DMS114 treated with DMSO at 0.1 percent for 48 hours (cell line): ENCODE data around the gene RTN1.

Experiments
- DNase-seq: peaks from one replicate; lab custom pipeline; 2025; ENCODE audit not compliant: unreplicated experiment; lab: John Stamatoyannopoulos, UW

The RTN1 gene

DNA sequence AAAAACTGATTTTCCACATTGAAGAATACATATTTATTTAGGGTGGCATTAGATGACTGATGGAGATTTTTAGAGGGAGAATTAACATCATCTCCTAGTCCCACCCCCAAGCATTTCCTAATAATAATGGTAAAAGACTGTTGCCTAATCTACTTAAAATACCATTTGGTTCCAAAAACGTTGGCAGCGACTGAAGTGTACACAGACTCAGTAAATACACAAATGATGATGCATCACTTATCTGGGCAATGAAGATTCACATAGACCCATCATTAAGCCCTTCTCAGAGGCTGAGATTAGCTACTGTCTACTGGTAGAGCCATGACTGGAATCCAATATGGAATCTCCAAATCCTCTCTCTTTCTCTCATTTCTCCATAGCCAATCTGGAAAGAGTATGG, 18.2 kb downstream of the RTN1 start:
- DNase-seq, result no peak

DNA sequence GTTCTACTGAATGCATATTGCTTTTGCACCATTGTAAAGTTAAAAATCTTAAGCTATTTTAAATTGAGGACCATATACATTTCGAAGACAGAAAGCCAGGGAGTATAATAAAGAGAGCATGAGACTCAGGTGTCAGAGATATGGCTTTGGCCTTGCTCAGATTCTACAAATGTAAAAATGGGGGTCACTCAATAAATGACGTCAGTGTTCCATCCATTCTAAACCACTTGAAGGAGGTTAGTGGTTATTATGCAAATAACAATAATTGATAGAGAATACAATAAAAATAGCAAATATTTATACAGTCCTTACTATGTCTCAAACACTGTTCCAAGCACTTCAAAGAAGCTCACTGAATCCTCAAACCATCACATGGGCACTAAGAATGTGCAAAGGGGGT, 20.1 kb downstream of the RTN1 start:
- no peak for DNase-seq

DNA sequence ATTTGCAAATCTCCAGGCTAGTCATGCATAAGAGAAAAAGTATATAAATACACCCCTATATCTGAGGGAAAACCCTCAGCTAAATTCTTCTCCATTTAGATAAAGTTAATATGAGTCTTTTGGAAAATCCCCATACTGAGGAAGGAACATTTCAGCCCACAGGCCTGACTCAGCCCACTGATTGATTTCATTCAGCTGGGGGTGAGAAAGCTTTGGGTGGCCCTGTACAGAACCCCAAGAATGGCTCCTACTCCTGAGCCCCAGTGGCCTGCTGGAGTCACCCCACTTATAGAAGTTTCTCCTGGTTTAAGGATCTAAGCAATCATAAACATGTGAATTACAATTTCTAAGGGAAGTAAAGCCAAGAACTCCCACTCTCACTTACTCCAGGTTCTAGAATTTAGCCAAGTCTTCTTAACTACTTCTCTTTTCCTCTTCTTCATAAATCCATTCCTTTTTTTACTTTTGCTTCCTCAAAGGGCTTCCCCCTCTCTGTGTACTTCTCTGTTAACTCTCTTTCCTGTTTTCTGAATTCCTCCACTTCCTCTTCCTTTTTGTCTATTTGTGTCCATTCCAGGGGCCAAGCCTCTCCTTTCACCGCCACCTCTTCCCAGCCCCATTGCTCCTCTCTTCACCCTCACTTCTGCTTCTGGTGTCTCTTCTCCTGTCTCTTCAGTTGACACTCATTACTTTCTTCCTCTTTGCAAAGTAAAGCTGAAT, 21.0 kb downstream of the RTN1 start:
- no peak for DNase-seq

DNA sequence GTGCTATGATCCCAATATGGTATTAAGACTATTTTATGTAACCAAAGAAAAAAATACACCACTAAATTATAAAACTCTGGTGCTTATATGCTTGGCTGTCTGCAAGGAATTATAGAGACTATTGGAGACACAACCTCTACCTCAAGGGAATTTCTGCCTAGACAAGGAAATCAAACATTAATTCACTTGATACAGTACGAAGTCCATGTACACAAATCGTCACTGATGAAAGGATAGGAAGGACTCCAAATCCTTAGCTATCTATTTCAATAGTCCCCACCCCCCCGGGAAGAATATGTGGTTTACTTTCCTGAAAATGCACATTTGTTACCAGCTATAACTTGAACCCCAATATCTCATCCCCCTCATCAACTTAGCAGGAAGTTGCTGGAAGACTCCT, 21.9 kb downstream of the RTN1 start:
- no peak for DNase-seq

DNA sequence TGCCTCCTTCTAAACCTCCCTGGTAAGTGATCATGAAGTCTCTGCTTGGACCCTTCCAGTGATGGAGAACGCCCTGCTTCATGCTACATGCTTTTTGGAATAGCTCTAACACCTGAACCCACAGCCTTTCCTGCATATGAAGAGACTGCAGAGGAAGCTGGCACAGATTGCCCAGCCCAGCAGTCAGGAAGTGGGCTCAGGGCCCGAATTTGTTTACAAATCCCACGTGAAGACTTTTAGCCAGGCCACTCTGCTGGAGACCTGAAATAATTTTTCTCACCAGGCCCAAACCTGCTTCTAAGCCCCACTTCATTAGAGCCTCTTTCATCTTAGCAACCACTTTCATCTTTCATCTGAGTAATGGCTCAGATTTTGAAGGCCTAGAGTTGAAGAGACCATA, 22.9 kb downstream of the RTN1 start:
- DNase-seq, result no peak

DNA sequence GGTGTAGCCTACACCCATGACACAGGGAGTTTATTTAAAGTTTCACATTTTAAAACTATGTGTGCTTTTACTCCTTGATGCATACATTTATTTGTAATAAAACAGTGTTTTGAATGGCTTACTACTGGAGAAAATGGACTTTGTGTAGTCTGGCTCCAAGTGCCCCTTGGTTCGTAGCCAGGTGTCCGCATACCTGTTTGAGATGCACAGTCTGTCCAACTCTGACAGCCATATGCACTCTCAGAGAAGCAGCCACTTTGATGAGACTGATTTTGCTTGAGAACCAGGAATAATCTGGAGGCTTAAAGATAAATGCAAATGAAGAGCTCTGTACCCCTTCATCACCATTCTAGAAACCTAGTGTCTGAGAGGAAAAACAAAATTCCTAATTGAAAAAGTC, 24.0 kb downstream of the RTN1 start:
- DNase-seq, result no peak

DNA sequence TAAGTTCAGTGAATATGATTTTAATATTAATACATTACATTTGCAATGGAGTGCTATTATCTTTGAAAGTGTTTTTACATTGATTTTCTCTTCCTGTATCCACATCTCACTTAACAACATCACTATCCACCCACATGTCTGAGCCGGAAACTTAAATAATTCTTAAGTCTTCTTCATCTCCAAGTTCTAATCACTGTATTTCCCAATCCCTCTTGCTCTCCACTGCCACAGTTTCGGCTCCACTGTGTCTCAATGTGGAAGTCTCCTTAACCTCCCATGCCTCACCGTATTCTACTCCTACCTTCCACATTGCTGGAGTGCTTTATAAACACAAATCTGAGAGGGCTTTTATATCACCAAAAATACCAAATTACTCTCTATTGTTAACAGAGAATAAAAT, 25.3 kb downstream of the RTN1 start:
- DNase-seq, result no peak

DNA sequence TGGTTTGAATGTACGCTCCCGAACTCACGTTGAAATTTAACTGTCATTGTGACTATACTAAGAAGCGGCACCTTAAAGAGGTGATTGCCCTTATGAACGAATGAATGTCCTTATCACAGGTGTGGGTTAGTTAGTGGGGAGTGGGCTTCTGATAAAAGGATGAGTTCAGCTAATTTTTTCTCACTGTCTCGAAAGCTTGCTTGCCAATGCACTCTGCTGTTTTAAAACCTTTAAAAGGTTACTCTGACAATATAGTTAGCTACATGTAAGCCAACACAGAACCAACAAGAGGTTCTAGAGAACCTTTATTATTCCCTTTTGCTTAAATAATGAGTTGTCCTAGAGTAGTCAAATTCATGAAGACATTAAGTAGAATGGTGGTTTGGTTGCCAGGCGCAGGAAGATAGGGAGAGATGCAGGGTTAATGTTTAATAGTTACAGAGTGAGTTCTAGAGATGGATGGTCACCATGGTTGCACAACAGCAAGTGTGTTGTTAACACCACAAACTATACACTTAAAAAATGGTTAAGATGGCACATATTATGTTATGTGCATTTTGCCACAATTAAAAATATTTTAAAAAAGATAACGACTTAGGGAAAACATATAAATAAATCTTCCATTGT, 26.3 kb downstream of the RTN1 start:
- DNase-seq, result no peak

DNA sequence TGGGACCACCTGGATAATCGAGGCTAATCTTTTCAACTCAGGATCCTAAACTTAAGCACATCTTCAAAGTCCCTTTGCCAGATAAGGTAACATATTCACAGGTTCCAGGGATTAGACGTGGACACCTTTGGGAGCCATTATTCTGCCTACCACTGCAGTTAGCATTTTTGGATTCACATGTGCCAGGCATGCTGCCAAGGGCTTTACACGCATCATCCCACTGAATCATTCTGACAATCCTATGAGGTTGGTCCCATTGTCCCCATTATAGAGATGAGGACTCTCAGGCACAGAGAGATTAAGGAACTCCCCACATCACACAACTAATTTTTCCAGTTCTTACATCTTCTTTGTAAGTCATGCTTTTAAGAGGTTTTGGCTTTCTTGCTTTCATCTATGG, 34.5 kb downstream of the RTN1 start:
- DNase-seq, result no peak

DNA sequence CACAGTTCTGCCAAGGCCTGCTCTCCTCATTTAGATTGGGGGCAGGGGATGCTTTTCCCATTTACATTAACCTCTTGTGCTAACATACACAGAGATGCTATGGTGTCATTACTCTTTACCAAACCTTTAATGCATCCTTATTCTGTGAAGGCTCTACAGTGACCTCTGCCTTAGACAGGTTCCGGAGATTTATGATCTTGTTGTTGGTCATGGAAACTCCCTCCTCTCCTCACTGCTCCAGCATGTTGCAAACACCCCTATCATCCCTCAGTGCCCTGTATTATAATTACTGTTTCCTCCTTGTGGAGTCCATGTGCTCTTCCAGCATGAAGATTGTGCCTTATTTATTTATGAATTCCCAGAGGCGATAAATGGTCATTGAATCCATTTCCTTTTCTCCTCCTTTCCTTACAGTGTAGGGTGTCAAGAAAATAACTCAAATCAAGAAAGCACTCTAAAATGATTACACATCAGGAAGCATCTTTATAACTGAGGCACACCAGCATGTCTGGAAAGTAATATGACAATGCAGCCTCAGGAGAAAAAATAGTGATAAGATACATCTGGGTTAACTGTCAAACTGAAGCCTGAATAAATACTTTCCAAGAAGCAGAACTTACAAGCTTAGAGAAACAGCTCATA, 37.8 kb downstream of the RTN1 start:
- no peak for DNase-seq

DNA sequence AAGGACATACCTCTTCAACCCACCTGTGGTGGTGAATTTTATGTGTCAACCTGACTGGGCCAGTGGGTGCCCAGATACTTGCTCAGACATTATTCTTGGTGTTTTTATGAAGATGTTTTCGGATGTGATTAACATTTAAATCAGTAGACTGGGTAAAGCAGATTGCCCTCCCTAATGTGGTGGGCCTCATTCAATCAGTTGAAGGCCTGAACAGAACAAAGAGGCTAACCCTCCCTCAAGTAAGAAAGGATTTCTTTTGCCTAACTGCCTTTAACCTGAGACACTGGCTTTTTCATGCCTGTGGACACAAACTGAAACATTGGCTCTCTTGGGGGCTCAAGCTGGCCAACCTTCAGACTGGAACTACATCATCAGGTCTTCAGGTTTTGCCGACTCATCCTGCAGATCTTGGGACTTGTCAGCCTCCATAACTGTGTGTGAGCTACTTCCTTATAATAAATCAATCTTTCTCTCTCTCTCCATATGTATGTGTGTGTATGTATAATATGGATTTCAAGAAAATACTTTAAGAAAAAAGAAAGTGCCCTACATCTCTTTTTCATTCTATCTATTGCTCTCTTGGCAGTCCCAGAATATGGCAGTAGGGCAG, 39.4 kb downstream of the RTN1 start:
- no peak for DNase-seq

DNA sequence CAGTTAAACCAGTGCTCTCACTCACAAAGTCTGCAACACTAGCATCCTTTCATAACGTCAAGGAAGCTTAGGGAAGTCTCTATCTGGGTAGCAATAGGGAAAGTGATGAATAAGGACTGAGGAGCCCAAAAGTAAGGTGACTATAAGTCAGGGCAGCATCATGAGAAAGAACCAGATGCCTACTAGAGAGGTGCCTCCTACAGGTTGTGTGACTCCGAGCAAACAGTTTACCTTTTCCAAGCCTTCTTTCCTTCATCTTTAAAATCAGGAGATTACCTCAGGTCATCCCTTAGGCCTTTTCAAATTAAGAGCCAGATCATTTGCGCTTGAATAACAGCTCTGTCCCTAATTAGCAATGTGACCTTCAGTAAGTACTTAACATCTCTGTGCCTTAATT, 40.2 kb downstream of the RTN1 start:
- no peak for DNase-seq

DNA sequence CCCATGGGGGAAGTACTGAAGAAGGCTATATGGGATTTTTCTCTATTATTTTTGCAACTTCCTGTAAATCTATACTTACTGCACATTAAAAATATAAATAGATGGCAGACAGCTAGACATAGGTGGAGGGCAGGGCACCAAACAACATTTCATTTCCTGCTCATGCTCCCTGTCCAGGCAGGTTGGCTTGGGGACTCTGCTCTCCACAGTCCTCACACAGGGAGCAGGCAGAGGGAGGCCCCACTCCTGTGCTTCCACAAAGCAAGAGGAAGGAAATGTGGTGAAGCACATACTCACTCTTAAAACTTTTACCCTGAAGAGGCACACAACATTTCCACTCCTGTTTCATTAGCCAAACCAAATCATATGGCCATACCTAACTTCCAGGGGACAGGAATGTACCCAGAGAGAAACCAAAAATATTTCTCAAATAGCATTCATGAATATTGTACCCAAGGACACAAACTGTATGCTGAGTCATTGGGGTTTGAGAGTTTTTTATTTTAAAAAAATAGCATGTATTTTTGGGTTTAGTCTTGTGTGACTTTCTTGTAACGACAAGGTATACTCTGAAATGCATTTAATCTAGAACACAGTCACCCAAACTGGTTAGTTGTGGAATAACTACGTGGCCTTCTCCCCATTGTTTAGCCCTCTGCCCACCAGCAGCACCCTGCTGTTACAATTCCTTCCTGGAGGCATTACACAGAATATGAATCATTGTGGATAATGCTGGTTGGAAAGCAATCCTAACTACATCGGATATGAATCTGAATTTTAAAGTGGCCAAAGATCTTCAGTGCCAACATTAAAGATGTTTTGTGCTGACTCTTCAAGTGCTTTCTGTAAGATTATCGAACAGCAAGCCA, 40.9 kb downstream of the RTN1 start:
- DNase-seq, result no peak

DNA sequence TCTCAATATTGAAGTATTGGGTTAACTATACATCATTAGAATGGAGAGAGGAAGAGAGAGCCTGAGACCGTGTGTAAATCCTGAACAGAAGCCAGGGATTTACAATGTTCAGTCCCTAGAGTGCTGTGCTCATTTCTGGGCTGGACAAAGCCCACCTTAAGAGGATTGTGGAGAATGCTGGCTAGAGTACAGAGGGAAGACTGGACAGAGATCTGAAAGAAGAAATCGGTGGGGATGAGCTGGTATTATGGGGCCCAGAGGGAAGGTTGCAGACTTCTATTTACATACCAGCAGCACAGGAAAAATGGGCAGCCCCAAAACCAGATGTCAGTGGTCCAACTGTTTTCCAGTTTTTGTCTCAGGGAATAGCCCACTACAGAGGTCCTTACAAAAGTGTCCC, 42.3 kb downstream of the RTN1 start:
- no peak for DNase-seq

DNA sequence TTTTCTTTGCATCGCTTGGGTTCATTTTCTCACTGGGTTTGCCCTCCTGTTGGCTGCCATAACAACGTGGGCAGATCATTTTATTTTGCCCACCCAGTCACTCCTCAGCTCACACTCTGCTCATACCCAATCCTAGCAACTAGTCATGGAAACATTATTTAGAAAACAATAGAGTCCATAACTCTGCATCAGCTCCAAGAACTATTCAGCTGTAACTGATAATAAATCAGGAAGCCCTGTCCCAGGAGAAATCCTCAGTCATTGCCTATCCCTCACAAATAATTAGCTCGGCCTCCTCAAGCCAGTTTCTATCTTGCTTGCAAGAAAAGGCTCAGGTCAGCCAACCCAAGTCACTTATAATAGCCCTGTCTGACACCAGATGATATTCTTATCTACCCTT, 43.2 kb downstream of the RTN1 start:
- no peak for DNase-seq

DNA sequence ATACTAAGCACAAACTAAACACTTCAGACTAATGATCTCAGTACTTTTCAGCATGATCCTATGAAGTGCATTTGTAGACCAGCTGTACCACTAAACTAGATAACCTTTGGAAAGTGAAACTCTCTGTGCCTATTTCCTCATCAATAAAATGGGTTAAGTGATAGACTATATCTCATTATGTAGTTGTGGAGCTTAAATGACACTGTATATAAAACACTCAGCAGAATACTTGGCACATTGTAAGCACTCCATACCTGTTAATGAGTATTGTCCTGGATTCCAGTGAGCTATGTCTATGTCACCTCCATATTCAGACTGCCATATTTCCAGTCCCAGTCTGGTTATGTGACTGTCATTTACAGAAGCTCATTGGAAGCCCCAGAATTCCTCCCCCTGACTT, 44.4 kb downstream of the RTN1 start:
- DNase-seq, result no peak

DNA sequence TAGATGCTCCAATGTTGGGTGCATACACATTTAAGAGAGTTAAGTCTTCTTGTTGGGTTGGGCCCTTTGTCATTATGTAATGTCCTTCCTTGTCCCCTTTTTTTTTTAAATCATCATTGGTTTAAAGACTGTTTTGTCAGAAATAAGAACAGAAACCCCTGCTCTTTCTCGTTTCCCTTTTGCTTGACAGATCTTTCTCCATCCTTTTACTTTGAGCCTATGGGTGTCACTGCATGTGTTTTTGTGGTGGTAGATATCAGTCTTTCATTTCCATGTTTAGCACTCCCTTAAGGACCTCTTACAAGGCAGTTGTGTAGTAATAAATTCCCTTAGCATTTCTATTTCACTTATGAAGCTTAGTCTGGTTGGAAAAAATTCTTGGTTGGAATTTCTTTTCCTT, 47.4 kb downstream of the RTN1 start:
- DNase-seq, result no peak

DNA sequence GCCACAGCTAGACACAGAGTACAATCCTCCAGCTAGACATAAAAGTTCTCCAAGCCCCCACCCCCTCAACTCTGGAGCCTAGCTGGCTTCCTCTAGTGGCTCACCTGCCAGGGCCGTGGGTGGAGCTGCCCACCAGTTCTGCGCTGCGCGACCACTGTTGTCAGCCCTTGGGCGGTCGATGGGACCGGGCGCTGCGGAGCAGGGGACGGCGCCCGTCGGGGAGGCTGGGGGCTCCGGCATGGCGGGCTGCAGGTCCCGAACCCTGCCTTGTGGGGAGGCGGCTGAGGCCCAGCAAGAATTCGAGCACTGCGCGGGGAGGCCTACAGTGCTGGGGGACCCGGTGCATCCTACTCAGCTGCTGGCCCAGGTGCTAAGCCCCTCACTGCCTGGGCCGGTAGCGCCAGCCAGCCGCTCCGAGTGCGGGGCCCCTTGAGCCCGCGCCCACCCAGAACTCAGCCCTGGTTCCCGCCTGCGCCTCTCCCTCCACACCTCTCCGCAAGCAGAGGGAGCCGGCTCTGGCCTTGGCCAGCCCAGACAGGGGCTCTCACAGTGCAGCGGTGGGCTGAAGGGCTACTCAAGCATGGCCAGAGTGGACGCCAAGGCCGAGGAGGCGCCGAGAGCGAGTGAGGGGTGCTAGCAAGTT, 51.0 kb downstream of the RTN1 start:
- no peak for DNase-seq

DNA sequence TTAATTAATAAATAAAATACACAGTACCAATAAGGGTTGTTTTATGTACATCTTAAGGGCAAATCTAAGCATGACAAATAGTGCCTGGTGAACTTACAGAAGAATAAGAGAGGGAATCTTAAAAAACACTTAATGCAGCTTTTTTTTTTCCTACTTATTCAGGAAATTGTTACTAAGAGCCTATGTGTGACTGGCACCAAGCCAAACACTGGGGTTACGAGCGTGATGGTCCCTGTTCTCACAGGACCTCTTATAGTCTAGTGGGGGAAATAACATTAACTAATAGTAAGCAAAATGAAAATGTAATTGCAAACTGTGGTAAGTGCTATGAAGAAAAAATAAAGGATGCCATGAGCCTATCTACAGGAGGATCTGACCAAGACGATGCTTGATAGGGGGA, 53.6 kb downstream of the RTN1 start:
- no peak for DNase-seq

DNA sequence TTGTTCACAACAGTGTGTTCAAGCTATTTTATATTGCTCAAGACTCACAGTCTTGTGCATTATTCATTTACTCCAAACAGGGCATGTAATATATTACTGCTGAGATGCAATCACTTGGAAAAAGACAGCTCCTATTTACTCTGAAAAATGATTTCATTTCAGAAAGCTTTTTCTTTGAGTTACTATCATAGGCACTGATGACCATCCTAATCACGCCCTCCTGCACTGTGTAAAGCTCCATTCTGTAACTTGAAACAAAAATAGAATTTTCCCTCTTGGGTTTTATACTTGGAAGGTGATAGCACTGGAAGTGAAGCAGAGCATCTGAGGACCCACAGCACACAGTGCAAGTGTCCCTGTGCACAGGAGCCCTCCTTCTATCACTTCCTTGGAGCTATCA, 55.6 kb downstream of the RTN1 start:
- DNase-seq, result no peak

DNA sequence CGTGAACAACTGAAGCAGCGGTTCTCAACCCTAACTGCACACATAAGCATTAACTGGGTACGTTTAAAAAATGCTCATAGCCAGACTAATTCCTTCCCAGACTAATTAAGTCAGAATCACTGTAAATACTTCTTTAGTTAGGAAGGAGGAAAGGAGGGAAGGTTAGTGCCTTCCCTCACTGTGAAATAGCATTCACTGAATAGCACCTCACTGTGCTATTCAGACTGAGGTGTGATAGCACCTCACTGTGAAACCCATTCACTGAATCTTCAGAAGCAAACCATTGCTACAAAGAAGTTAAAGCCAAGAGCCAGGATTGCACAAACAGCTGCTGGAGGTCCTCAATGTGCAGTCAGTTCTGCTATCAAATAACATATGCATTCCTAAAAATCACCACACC, 58.8 kb downstream of the RTN1 start:
- DNase-seq, result no peak
